Measurements from ENCODE around the gene SLC6A19. TPM values are rescaled to one million over a fixed set of nuclear protein-coding genes. Genes with fewer than 3 reads are reported as not detected.

SLC6A19 gene
- total RNA-seq, 4 donors from 2014 or later, result not detected

DNA sequence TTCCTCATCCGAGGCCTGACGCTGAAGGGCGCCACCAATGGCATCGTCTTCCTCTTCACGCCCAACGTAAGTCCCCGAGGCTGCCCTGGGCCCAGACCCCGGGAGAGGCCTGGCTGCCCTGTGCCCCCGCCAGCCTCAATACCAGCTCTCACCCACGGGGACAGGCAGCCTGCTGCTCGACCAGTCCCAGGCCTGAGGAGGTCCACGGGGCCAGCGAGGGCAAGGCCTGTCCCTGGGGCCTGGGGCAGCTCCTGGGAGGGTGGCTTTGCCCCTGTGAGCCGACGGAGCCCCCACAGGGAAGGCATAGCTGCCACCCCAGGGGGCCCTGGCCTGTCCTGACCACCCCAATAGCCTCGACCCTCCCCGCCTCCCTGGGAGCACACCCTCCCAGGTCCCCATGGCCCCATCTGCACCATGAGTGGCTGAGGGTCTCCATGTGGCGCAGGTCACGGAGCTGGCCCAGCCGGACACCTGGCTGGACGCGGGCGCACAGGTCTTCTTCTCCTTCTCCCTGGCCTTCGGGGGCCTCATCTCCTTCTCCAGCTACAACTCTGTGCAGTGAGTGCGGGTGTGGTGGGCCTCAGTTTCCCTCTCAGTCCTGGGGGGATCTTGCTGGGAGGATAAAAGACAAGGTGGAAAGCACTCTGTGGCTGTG is 12.2 kb downstream of the SLC6A19 start:
- TF ChIP-seq, protein P1, sequence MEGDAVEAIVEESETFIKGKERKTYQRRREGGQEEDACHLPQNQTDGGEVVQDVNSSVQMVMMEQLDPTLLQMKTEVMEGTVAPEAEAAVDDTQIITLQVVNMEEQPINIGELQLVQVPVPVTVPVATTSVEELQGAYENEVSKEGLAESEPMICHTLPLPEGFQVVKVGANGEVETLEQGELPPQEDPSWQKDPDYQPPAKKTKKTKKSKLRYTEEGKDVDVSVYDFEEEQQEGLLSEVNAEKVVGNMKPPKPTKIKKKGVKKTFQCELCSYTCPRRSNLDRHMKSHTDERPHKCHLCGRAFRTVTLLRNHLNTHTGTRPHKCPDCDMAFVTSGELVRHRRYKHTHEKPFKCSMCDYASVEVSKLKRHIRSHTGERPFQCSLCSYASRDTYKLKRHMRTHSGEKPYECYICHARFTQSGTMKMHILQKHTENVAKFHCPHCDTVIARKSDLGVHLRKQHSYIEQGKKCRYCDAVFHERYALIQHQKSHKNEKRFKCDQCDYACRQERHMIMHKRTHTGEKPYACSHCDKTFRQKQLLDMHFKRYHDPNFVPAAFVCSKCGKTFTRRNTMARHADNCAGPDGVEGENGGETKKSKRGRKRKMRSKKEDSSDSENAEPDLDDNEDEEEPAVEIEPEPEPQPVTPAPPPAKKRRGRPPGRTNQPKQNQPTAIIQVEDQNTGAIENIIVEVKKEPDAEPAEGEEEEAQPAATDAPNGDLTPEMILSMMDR (IDR thresholded peaks at IDR 0.05; ENCODE audit: low read depth), result no peak

DNA sequence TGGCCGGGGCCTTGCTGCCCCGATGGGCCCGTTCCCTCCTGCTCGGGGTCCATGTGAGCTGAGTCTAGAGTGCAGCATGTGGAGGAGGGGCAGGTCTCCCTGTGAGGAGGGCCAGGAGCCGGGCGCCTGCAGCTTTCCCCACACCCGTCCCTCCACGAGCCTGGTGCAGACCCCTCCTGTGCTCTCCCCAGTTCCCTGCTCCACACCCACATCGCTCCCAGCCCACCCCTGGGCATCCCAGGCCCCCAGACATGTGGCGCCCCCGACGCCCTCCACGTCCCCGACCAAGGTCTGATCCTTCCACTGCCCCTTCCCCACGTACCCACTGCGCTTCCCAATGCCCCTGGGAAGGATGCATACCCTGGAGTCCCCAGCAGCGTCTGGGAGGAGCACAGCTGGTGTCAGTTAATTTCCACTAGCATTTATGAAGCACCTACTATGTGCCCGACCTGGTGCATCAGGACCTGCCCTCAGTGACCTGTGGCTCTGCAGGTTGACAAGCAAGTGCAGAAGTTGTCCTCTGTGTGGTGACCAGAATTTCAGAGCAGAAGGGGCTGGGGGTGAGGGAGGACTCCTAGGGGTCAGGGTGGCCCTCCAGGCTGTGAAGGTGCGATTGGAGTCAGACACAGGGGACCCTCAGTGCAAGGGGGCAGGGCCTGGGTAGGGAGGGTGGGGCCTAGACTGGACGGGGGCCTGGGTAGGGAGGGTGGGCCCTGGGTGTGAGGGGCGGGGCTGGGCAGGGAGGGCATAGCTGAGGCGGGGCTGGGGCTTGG is 13.0 kb downstream of the SLC6A19 start:
- TF ChIP-seq, protein P1 (IDR thresholded peaks at IDR 0.05; ENCODE audit: low read depth), result no peak

DNA sequence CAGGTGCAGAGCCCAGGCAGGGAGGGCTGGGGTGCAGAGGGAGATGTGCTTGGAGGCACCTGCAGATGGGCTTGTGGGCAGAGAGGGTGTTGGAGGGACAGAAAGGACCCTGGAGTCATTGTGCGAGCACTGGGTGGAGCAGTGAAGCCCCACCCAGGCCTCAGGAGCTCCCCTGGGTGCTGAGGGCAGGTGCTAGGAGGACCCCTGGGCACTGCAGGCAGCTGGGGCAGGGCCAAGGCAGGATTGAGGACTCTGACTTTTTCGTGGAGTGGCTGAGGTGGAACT is 13.5 kb downstream of the SLC6A19 start:
- TF ChIP-seq, protein P1 (IDR thresholded peaks at IDR 0.05; ENCODE audit: low read depth), result no peak

DNA sequence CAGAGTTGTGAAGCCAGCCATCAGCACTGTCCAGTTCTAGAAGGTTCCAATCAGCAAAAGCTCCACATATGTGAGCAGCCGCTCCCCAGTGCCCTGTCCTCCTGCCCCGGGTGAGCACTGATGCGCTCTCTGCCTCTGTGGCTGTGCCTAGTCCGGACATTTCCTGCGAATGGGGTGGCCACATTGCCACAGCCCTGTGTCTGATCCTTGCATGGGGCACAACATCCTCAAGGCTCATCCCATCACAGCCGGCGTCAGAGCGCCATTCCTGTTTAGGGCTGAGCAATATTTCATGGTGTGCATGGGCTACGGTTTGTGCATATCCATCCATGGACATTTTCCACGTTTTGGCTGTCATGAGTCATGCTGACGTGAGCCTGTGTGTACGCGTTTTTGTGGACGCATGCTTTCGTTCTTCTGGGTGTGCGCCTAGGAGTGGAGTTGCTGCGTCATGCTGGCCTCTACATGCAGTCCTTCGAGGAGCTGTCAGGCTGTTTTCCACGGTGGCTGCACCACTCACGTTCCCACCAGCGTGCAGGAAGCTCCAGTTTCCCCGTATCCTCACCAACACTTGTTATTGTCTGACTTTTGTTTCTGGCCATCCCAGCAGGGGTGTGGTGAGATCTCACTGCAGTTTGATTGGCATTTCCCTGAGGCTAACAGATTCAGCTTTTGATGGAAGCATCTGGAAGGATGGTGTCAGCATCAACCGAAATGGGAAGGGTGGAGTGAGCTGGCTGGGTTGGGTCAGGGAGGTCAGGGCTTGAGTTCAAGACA is 14.1 kb downstream of the SLC6A19 start:
- TF ChIP-seq, protein P1 (IDR thresholded peaks at IDR 0.05; ENCODE audit: low read depth), result no peak

DNA sequence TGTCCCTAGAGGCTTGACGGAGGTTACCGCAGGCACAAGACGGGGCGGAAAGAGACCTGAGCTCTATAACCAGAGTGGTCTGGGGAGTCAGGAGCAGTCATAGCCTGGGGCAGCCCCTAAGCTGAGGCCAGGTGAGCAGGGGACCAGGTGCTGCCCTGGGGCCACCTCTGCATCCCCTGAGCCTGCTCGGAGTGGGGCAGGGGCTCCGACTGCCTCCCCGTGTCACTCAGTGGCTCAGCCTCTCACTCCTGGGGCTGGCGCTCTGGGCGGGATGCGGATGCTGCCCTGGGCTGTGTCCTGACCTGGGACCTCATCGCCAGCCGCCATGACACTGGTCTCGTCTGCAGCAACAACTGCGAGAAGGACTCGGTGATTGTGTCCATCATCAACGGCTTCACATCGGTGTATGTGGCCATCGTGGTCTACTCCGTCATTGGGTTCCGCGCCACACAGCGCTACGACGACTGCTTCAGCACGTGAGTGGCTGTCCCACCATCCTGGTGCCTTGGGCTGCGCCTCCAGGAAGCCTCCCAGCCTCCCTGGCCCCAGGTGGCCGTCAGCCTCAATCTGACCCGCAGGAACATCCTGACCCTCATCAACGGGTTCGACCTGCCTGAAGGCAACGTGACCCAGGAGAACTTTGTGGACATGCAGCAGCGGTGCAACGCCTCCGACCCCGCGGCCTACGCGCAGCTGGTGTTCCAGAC is 15.0 kb downstream of the SLC6A19 start:
- TF ChIP-seq, protein P1 (IDR thresholded peaks at IDR 0.05; ENCODE audit: low read depth), result no peak

DNA sequence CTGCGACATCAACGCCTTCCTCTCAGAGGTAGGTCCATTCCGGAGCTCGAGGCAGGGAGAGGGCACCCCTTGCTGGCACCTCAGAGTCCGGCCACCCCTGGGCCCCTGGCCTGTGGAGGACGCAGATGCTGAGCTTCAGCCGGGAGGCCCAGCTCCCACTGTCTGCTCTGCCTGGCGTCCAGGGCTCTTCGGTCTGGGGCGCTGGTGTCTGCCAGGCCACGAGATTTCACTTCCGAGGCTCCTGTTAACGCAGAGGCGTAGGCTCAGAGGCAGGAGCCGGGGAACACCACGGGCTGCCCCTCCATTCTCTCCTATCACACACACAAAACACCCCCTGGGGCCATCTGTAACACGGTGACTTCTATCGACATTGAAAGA is 15.5 kb downstream of the SLC6A19 start:
- TF ChIP-seq, protein P1 (IDR thresholded peaks at IDR 0.05; ENCODE audit: low read depth), result no peak
